WI38 (cell line): Measurements from ENCODE around the gene GPN1.
"Not testable (repeated sequence)": the region's sequence is repeated elsewhere in the genome, so short reads cannot be mapped to it uniquely, and the experiment has no call there.

Source experiments
- H3K4me3 ChIP-seq: 2 replicates; pipeline ENCODE4 v1.5.1; 2011; ENCODE audit warnings: low read depth, mild to moderate bottlenecking, control low read depth, low read length
- CTCF ChIP-seq: IDR thresholded peaks from 2 replicates; pipeline ENCODE4 v1.5.1; 2012; ENCODE audit warnings: low read depth, mild to moderate bottlenecking, control low read depth, low read length

Gene GPN1

GRCh38 chr2:27680571-27680970, 51.7 kb downstream of the GPN1 start:
- no peak overlapping the region for H3K4me3 ChIP-seq
- no peak for TF ChIP-seq CTCF

GRCh38 chr2:27681841-27682240, 53.0 kb downstream of the GPN1 start:
- H3K4me3 ChIP-seq = no peak overlapping the region
- TF ChIP-seq CTCF = no peak

GRCh38 chr2:27682334-27682771, 53.5 kb downstream of the GPN1 start:
- not testable (repeated sequence) for H3K4me3 ChIP-seq

- TF ChIP-seq CTCF = peak; percentile 80
Observed at GRCh38 chr2:27683390-27684071, 54.7 kb downstream of the GPN1 start.

GRCh38 chr2:27685006-27685405, 56.2 kb downstream of the GPN1 start:
- H3K4me3 ChIP-seq = not testable (repeated sequence)

More at GRCh38 chr2:27683390-27684071, 54.7 kb downstream of the GPN1 start:
- H3K4me3 ChIP-seq = no peak overlapping the region

- H3K4me3 ChIP-seq = no peak overlapping the region
- TF ChIP-seq CTCF = no peak
Observed at GRCh38 chr2:27685577-27685976, 56.7 kb downstream of the GPN1 start.

- no peak for TF ChIP-seq CTCF
- H3K4me3 ChIP-seq = no peak overlapping the region
Observed at GRCh38 chr2:27687232-27687631, 58.4 kb downstream of the GPN1 start.

- TF ChIP-seq CTCF = no peak
- H3K4me3 ChIP-seq = no peak overlapping the region
Observed at GRCh38 chr2:27689424-27689823, 60.6 kb downstream of the GPN1 start.
